Activated CD4-positive, alpha-beta T cell treated with anti-CD3 and anti-CD28 coated beads, Interleukin-2, amount 50 U/mL, for 4 hours (primary cell): ENCODE measurements around the gene MSTO1.
A peak's percentile ranks its signal among the peaks of the same experiment; 100 is the strongest.
"Not testable (repeated sequence)": the region's sequence is repeated elsewhere in the genome, so short reads cannot be mapped to it uniquely, and the experiment has no call there.

Source experiments
- DNase-seq, 2 experiments: peaks; one replicate each; pipeline ENCODE4 v3.0.0-alpha.2; 2020

The MSTO1 gene

GRCh38 chr1:155609515-155610256 lies at the start of gene MSTO1:
MSTO1 (plus strand) TSS chr1:155610218; CDS start chr1:155610249, 31 bp downstream.
- peak; percentile 98 to 99 for DNase-seq

DNA sequence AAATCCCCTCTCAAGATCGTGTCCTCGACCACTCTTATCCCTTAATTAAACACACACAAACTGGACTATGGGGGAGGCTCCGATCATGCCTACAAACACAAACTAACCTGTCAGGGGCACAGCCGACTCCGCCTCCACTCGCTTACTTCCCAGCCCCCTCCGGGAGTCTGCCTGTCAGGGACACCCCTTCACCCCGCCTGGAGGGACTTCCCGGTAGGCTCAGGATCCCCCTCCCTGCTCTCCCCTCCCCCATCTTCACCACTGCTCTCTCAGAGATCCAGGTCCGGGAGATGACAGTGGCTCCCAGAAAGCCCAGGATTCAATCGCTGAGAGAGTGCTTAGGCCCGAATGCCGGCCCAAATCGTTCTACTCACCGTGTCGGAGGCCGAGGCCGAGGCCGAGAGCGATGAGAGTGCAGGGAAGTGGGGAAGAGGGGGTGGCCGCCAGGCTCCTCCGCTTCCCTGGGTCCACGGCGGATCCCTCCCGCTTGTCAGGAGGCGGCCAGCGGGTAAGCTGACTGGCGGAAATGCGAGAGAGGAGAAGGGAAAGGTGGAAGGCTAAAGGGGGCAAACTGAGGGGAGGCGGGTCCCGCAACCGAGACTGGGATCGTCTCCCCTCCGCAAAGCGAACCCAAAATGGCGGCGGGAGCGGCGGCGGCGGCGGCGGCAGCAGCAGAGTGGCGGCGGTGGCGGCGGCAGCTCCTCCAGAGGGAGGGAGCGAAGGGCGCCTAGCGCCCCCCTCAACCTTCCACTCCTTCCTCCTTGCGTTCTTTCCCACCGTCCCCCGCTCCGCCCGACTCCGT lies 48.0 kb upstream of the MSTO1 start:
- DNase-seq: peak; percentile 55 to 57

- peak; percentile 92 to 94 for DNase-seq
These were observed 47.2 kb upstream of the MSTO1 start, which contains the start of gene ASH1L for GRCh38 chr1:155562581-155563376. ASH1L (minus strand) TSS chr1:155562803; CDS start chr1:155521519, 41,284 bp downstream.

DNA sequence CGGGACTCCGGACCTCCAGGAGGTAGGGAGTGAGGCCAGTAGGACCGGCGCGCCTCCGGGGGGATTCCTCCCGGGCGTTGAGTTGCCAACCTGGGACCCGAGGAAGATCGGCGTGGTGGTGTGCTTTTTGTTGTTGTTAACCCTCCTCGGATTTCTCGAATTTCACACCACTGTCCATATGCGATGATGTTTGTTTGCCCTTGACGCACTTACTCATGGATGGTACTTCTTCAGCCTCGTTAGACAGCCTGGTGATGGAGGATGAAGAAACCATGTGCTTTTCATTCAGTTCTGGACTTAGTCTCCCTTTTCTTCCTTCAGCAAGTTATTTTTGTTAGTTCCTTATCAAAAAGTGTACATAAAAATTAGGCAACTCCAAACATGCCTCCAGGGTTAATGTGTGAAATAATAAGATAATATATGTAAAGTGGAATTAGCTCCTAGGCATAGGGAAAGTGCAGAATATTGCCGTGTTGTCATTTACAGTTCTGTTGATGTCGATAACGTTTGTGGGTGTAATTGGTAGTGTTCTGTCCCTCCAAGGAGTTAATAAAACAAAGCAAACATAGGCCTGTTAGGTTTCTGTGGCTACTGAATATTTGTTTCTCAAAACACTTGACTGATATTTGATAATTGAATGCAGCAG lies 46.5 kb upstream of the MSTO1 start:
- not testable (repeated sequence) for DNase-seq

DNA sequence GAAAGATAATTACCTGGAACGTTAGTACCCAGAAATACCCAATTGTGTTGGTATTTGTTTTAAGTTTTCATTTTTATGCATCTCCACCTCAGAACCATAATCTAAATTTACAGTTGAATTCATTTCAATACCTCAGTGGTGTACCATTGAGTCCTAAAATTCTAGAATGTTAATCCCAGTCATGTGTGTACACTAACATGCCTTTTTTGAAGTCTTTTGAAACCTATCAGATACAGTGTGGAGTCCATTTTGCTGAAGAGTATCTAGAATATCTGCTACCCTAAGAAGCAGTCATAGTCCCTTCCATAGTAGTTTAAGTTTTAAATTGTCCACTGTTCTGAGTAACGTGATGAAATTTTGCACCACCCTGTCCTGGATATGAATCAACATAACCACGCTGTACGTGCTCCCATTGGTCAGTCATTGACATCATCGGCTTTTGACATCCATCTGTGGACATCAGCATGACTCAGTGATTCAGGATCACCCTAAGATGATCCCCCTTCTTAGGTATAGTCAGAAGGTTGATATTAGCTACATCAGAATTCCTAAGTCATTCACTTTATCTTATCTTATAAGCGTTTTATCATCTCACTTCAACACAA lies 39.9 kb upstream of the MSTO1 start:
- no peak for DNase-seq

GRCh38 chr1:155570593-155570990 lies 39.4 kb upstream of the MSTO1 start:
- no peak for DNase-seq

DNA sequence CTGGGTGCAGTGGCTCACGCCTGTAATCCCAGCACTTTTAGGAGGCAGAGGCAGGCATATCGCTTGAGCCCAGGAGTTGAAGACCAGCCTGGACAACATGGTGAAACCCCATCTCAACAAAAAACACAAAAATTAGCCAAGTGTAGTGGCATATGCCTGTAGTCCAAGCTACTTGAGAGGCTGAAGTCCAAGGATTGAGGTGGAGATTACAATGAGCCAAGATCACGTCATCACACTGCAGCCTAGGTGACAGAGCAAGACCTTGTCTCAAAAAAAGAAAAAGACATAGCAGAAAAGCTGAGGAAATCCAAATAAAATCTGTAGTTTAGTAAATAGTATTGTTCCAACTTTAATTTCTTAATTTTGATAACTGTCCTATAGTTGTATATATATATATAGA lies 35.9 kb upstream of the MSTO1 start:
- no peak for DNase-seq

DNA sequence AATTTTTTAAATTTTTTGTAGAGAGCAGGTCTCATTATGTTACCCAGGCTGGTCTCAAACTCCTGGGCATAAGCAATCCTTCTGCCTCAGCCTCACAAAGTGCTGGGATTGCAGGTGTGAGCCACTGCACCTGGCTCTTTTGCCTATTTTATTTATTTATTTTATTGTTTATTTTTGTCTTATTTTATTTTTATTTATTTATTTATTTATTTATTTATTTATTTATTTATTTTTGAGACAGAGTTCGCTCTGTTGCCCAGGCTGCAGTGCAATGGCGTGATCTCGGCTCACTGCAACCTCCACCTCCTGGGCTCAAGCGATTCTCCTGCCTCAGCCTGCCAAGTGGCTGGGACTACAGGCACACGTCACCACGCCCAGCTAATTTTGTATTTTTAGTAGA lies 34.4 kb upstream of the MSTO1 start:
- not testable (repeated sequence) for DNase-seq

GRCh38 chr1:155583846-155584245 lies 26.2 kb upstream of the MSTO1 start:
- DNase-seq: not testable (repeated sequence)

DNA sequence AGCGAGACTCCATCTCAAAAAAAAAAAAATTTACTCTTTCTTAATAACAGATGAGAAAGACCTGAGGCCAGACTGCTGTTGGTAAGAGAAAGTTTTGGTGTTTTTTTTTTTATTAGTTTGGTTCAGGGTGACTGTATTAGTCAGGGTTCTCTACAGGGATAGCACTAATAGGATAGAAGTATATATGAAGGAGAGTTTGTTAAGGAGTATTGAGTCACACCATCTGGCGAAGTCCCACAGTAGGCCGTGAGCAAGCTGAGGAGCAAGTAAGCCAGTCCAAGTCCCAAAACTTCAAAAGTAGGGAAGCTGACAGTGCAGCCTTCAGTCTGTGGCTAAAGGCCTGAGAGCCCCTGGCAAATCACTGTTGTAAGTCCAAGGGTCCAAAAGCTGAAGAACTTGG lies 20.7 kb upstream of the MSTO1 start:
- not testable (repeated sequence) for DNase-seq

GRCh38 chr1:155590516-155591247 lies 19.3 kb upstream of the MSTO1 start:
- not testable (repeated sequence) for DNase-seq

DNA sequence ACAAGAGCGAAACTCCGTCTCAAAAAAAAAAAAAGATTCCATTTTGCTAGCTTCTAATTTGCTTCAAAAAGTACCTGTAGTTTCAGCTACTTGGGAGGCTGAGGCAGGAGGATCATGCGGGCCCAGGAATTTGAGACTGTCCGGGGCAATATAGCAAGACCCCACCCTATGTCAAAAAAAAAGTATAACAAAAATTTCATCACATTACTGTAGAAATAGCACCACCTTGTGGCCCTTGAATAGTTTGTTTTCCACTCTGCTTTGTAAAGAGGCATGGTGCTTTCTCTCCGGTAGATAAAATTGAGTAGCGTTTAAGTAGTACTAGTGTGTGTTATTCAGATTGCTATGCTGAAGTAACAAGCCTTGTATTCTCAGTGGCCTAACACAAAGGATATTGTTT lies 18.2 kb upstream of the MSTO1 start:
- DNase-seq: no peak

- DNase-seq: not testable (repeated sequence)
These were observed 14.0 kb upstream of the MSTO1 start for GRCh38 chr1:155595877-155596474.

DNA sequence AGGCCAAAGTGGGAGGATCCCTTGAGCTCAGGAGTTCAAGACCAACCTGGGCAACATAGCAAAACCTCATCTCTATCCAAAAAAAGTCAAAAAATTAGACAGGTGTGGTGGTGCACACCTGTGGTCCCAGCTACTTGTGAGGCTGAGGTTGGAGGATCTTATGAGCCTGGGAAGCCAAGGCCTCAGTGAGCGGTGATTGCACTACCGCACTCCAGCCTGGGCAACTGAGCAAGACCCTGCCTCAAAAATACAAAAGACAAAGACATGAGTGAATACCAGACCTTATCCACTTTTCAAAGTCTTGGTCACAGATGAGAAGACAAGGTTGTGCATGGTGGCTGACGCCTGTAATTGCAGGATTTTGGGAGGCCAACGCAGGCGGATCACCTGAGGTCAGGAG lies 13.2 kb upstream of the MSTO1 start:
- no peak for DNase-seq

DNA sequence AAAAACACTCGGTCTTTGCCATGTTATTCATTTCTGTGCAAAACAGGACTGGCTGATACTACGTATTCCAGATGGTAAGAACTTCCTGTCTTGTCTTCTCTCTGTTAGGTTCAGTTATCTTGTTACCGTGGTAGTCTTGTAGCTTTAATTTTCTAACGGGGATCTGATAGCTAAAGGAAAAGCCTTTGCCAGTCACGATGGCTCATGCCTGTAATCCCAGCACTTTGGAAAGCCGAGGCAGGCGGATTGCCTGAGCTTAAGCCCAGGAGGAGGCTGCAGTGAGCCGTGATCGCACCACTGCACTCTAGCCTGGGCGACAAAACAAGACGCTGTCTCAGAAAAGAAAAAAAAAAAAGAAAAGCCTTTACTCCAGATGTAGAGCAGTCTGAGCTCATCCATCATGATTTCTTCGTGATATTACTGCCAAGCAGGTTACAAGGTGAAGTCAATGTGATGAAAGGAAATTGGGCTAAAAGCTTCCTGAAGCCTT lies 11.1 kb upstream of the MSTO1 start:
- DNase-seq: no peak

GRCh38 chr1:155599828-155600572 lies 10.0 kb upstream of the MSTO1 start:
- not testable (repeated sequence) for DNase-seq

DNA sequence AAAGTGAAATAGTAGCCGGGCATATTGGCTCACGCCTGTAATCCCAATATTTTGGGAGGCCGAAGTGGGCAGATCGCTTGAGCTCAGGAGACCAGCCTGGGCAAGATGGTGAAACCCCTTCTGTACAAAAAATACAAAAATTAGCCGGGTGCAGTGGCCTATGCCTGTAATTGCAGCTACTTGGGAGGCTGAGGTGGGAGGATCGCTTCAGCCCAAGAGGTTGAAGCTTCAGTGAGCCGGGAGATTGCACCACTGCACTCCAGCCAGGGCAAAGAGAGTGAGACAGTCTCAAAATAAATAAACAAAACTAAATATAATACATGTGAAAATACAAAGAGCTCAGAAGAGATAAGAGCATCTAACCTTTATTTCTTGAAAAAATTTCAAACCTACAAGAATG lies 2.3 kb upstream of the MSTO1 start:
- DNase-seq: no peak

GRCh38 chr1:155608888-155609225 lies 1.2 kb upstream of the MSTO1 start:
- no peak for DNase-seq

DNA sequence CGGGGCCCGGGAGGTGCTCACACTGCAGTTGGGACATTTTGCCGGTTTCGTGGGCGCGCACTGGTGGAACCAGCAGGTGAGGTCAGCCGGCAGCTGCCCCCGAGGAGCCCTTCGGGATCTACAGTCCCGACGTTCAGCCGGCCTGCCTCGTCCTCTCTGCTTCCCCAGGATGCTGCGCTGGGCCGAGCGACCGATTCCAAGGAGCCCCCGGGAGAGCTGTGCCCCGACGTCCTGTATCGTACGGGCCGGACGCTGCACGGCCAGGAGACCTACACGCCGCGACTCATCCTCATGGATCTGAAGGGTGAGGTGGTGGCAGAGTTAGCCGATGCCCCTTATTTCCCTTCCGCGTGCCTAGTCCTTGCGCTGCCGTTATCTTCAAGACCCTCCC lies 234 bp downstream of the MSTO1 start:
- DNase-seq: not testable (repeated sequence)

GRCh38 chr1:155613226-155613625 lies 3.2 kb downstream of the MSTO1 start:
- not testable (repeated sequence) for DNase-seq
